Testis (tissue), 3 donors: ENCODE measurements around the gene HGS. TPM values are rescaled to one million over a fixed set of nuclear protein-coding genes. Genes with fewer than 3 reads are reported as not detected.

ENCODE experiments used
- DNase-seq: peaks from one replicate; pipeline ENCODE4 v3.0.0-alpha.2; 2019
- H3K27ac ChIP-seq, 2 donors: fragments of 200-600 bp; sonication (generic); one replicate each; pipeline ENCODE4 v1.5.1; 2019
- H3K27me3 ChIP-seq: fragments of 200-600 bp; sonication (generic); one replicate; pipeline ENCODE4 v1.5.1; 2019
- H3K36me3 ChIP-seq: fragments of 200-600 bp; sonication (generic); one replicate; pipeline ENCODE4 v1.5.1; 2017; ENCODE audit warnings: low read depth; ENCODE audit errors: missing control alignments
- H3K4me1 ChIP-seq: fragments of 200-600 bp; sonication (generic); one replicate; pipeline ENCODE4 v1.5.1; 2019
- H3K4me3 ChIP-seq, 2 donors: fragments of 200-600 bp; sonication (generic); one replicate each; pipeline ENCODE4 v1.5.1; 2017 to 2019
- H3K9me3 ChIP-seq: fragments of 200-600 bp; sonication (generic); one replicate; pipeline ENCODE4 v1.5.1; 2017
- CTCF ChIP-seq, 3 experiments: fragments of 450-650 bp in 2 of 3; fragments of 200-600 bp in 1 of 3; sonication (generic) in 1 of 3; IDR thresholded peaks; one replicate each; pipeline ENCODE4 v1.5.1; 2016 to 2019; ENCODE audit warnings: antibody characterized with exemption in 3 of 3, mild to moderate bottlenecking in 2 of 3, moderate library complexity in 1 of 3
- POLR2A ChIP-seq: fragments of 450-650 bp; IDR thresholded peaks from one replicate; pipeline ENCODE4 v1.6.1; 2017; ENCODE audit warnings: antibody characterized with exemption, mild to moderate bottlenecking, moderate library complexity
- WGBS, 2 donors: methylation state at CpG; one replicate each; pipeline ENCODE4 v1.1.5; 2018; 5-methylcytosine and 5-hydroxymethylcytosine counted together
- intact Hi-C: fragments of 100-400 bp; cut with DNase I; formaldehyde crosslinking; loops from one replicate; pipeline ENCODE4 v1.15.1; 2023; ENCODE audit warnings: low total_unique reads
- polyA plus RNA-seq: library from polyadenylated mRNA; stranded (reverse); fragments of 350-450 nt; fragmentation: Illumina TruSeq; extraction: RNeasy Lipid Tissue Mini Kit (QIAGEN cat#74804); gene quantifications from one replicate; pipeline ENCODE4 v1.2.3, GENCODE V29; 2014; ENCODE audit warnings: low read depth, low replicate concordance; ENCODE audit not compliant: insufficient read depth
- total RNA-seq, 2 donors: library from RNA; depleted of rRNA; stranded (reverse); fragments of >200 nt; gene quantifications; one replicate each; pipeline ENCODE4 v1.2.3, GENCODE V29; 2016

Gene HGS
- total and polyA plus RNA-seq, 3 donors from 2014 or later, result 154 to 182 (median 160) TPM

- WGBS, 2 donors, result 60 to 64% methylated on average over 15 of the region's 15 CpGs
- intact Hi-C loops, result no loop called here
- TF ChIP-seq CTCF (IDR thresholded peaks at IDR 0.05), result no peak
- TF ChIP-seq POLR2A, result no peak
Measured at GRCh38 chr17:81644496-81644895, 39.3 kb upstream of the HGS start.

GRCh38 chr17:81644976-81645952, 38.5 kb upstream of the HGS start:
- no peaks in the 10 kb centered on the region for H3K36me3 ChIP-seq
- H3K4me3 ChIP-seq, result no peak overlapping the region
- H3K27ac ChIP-seq, result no peak overlapping the region
- no peak for DNase-seq
- intact Hi-C loops, result no loop called here
- 88 to 89% methylated on average over 12 to 29 of the region's 29 CpGs for WGBS, 2 donors
- H3K4me1 ChIP-seq, result no peaks in the 10 kb centered on the region
- TF ChIP-seq POLR2A, result no peak
- no peak for TF ChIP-seq CTCF (IDR thresholded peaks at IDR 0.05)
- no peaks in the 10 kb centered on the region for H3K9me3 ChIP-seq
- no peaks in the 10 kb centered on the region for H3K27me3 ChIP-seq

More at GRCh38 chr17:81644496-81644895, 39.3 kb upstream of the HGS start:
- Histone ChIP-seq H3K27me3 (no peaks in the 10 kb centered on the region), H3K4me3 (no peak overlapping the region), H3K27ac (no peak overlapping the region), H3K9me3 (no peaks in the 10 kb centered on the region), H3K4me1 (no peaks in the 10 kb centered on the region), H3K36me3 (no peaks in the 10 kb centered on the region)
- no peak for DNase-seq

- Histone ChIP-seq H3K9me3 (no peaks in the 10 kb centered on the region), H3K4me3 (no peak overlapping the region), H3K27ac (no peak overlapping the region), H3K27me3 (no peaks in the 10 kb centered on the region), H3K36me3 (no peaks in the 10 kb centered on the region), H3K4me1 (no peaks in the 10 kb centered on the region)
- no peak for DNase-seq
- TF ChIP-seq POLR2A (no peak), CTCF (IDR thresholded peaks at IDR 0.05) (no peak)
- intact Hi-C loops, result no loop called here
- WGBS, 2 donors, result 73 to 74% methylated on average over 12 of the region's 12 CpGs
Measured at GRCh38 chr17:81646869-81647600, 36.8 kb upstream of the HGS start.

- no peak overlapping the region for H3K4me3 ChIP-seq
- no peak overlapping the region for H3K27ac ChIP-seq
- no peaks in the 10 kb centered on the region for H3K9me3 ChIP-seq
- intact Hi-C loops, result no loop called here
- no peak for DNase-seq
- no peak for TF ChIP-seq CTCF (IDR thresholded peaks at IDR 0.05)
- TF ChIP-seq POLR2A, result no peak
- H3K4me1 ChIP-seq, result no peaks in the 10 kb centered on the region
- no peaks in the 10 kb centered on the region for H3K36me3 ChIP-seq
- H3K27me3 ChIP-seq, result no peaks in the 10 kb centered on the region
- WGBS, 2 donors, result 34 to 37% methylated on average over 19 to 20 of the region's 21 CpGs
Measured at GRCh38 chr17:81647640-81648012, 36.2 kb upstream of the HGS start.
